ENCODE data around the gene SPTBN4.

DNA sequence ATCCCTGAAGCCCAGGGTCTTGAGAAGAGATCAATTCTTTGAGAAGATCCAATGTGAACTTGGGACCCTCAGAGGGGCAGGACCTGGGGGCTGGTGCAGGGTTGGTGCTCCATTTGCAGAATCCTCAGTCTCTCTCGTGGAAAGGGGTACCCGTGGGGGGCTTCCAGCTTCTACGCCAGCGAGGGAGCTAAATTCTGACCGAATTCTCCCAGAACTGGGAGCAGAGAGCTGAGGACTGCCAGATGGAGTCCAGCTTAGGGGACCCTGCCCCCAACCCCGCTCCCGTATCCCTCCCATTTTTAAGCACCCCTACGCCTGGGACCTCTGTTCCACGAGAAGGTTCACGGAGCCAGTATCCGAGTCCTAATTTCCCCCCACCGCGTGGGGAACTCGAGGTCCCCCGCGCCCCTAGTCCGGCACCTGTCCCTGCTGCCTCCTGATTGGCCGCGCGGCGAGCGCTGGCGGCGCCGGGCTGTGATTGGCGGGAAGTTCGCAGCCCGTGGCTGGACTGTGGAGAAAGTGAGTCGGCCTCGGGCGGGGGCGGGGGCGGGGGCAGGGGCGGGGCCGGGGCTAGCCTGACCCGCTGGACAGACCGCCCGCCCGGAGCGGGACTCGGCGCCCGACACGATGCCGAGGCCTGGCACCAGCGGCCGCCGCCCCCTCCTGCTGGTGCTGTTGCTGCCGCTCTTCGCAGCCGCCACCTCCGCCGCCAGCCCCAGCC is 130.0 kb downstream of the SPTBN4 start:
- TF ChIP-seq POLR2AphosphoS5 (IDR thresholded peaks at IDR 0.05) (no peak), POLR2A (IDR thresholded peaks at IDR 0.05) (no peak)
- TF ChIP-seq, protein P1, sequence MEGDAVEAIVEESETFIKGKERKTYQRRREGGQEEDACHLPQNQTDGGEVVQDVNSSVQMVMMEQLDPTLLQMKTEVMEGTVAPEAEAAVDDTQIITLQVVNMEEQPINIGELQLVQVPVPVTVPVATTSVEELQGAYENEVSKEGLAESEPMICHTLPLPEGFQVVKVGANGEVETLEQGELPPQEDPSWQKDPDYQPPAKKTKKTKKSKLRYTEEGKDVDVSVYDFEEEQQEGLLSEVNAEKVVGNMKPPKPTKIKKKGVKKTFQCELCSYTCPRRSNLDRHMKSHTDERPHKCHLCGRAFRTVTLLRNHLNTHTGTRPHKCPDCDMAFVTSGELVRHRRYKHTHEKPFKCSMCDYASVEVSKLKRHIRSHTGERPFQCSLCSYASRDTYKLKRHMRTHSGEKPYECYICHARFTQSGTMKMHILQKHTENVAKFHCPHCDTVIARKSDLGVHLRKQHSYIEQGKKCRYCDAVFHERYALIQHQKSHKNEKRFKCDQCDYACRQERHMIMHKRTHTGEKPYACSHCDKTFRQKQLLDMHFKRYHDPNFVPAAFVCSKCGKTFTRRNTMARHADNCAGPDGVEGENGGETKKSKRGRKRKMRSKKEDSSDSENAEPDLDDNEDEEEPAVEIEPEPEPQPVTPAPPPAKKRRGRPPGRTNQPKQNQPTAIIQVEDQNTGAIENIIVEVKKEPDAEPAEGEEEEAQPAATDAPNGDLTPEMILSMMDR (IDR thresholded peaks at IDR 0.05): no peak
